H1 (cell line): ENCODE data around the gene TRIM46. TPM values are rescaled to one million over a fixed set of nuclear protein-coding genes. Genes with fewer than 3 reads are reported as not detected.

Experiments used
- POLR2AphosphoS5 ChIP-seq: IDR thresholded peaks from 2 replicates; pipeline ENCODE4 v1.6.1; 2011; ENCODE audit warnings: low read depth, low read length
- polyA plus RNA-seq, 7 experiments: library from polyadenylated mRNA; depleted of rRNA in 3 of 7; stranded (reverse) in 5 of 7; unstranded in 2 of 7; fragments of >200 nt in 5 of 7; fragments of 200-250 nt in 2 of 7; gene quantifications; 1 replicate in 5 of 7; 2 replicates in 1 of 7; 4 replicates in 1 of 7; pipeline versions ENCODE4 v1.2.1 to v1.2.3, GENCODE V29; 2011 to 2013; ENCODE audit warnings: missing spikeins in 2 of 7, mixed read lengths in 2 of 7
- total RNA-seq: library from RNA; stranded (reverse); fragmentation: NEBNext Ultra II Directional; extraction: Animal tissue kit (Norgen Biotek cat#: 25700); gene quantifications from 2 replicates; pipeline ENCODE4 v1.2.1, GENCODE V29; 2021
- TF ChIP-seq, protein P1 (sequence below), 3 experiments: IDR thresholded peaks; 1 replicate in 2 of 3; 2 replicates in 1 of 3; pipeline versions ENCODE4 v1.5.1 to v1.6.1; 2011; ENCODE audit warnings: low read length in 3 of 3, mild to moderate bottlenecking in 3 of 3, inconsistent platforms in 2 of 3, low read depth in 1 of 3, moderate library complexity in 1 of 3; ENCODE audit not compliant: insufficient read depth in 1 of 3; ENCODE audit errors: control extremely low read depth in 1 of 3

TRIM46 gene
- total and polyA plus RNA-seq, 2 of the 8 experiments (the other 6 are each of a cell fraction or from before 2014, with no cell fraction given), result 15.5 to 21.6 TPM

DNA sequence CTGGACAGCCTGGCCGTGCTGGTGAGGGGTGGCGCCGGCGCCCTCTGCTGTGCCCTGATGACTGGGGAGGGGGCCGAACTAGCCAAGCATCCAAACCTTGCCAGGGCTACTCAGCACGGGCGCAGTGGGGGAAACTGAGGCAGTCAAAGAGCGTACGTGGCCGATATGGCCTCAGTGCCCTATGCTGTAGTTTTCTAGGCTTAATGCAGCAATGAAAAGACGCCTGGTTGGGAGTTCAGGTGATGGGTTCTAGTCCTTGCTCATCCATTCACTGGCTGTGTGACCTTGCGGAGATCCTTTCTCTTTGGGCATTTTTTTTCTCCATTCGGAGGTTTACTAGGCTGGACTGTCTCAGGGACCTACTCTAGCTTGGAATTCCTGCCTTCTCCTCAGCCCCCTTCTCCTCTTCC is 35.7 kb downstream of the TRIM46 start (continued):
- TF ChIP-seq, protein P1, sequence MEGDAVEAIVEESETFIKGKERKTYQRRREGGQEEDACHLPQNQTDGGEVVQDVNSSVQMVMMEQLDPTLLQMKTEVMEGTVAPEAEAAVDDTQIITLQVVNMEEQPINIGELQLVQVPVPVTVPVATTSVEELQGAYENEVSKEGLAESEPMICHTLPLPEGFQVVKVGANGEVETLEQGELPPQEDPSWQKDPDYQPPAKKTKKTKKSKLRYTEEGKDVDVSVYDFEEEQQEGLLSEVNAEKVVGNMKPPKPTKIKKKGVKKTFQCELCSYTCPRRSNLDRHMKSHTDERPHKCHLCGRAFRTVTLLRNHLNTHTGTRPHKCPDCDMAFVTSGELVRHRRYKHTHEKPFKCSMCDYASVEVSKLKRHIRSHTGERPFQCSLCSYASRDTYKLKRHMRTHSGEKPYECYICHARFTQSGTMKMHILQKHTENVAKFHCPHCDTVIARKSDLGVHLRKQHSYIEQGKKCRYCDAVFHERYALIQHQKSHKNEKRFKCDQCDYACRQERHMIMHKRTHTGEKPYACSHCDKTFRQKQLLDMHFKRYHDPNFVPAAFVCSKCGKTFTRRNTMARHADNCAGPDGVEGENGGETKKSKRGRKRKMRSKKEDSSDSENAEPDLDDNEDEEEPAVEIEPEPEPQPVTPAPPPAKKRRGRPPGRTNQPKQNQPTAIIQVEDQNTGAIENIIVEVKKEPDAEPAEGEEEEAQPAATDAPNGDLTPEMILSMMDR (IDR thresholded peaks at IDR 0.05; ENCODE audit: control extremely low read depth in 1 of 3, insufficient read depth in 1 of 3, low read depth in 1 of 3, low read length in 3 of 3), result peak in 1 of 3 experiments; percentile 1; a peak in 1 of 4 replicates
- TF ChIP-seq POLR2AphosphoS5, result peak; percentile 36; the same call in 1 of the 2 replicates
- TF ChIP-seq, all 59 proteins: peak for 7
